Type B pancreatic cell (in vitro differentiated cells): ENCODE results near the gene THOC7. TPM values are rescaled to one million over a fixed set of nuclear protein-coding genes. Genes with fewer than 3 reads are reported as not detected.

ENCODE experiments used
- DNase-seq: peaks from one replicate; pipeline ENCODE4 v3.0.0; 2021; ENCODE audit warnings: mixed read lengths; ENCODE audit not compliant: unreplicated experiment; ENCODE audit errors: extremely low spot score
- H3K27ac Mint-ChIP-seq: 2 replicates; pipeline ENCODE4 v1.8.0; 2021; ENCODE audit warnings: mild to moderate bottlenecking, mixed read lengths
- H3K27me3 Mint-ChIP-seq: 2 replicates; pipeline ENCODE4 v1.8.0; 2021; ENCODE audit warnings: mixed read lengths
- H3K36me3 Mint-ChIP-seq: 2 replicates; pipeline ENCODE4 v1.8.0; 2021; ENCODE audit warnings: mixed read lengths
- H3K4me1 Mint-ChIP-seq: one replicate; pipeline ENCODE4 v1.8.0; 2021; ENCODE audit warnings: mixed read lengths; ENCODE audit not compliant: unreplicated experiment
- H3K4me3 Mint-ChIP-seq: 2 replicates; pipeline ENCODE4 v1.8.0; 2021; ENCODE audit warnings: mild to moderate bottlenecking, mixed read lengths
- H3K9me3 Mint-ChIP-seq: 2 replicates; pipeline ENCODE4 v1.8.0; 2021; ENCODE audit warnings: mixed read lengths
- total RNA-seq: library from RNA; stranded (reverse); gene quantifications from 2 replicates; pipeline ENCODE4 v1.2.1, GENCODE V29; 2021; ENCODE audit warnings: low replicate concordance
- TF ChIP-seq, protein P1 (sequence below): fragments of 200-600 bp; sonication (generic); conservative IDR thresholded peaks from 2 replicates; pipeline ENCODE4 v1.5.0; 2021; ENCODE audit warnings: antibody characterized with exemption, mild to moderate bottlenecking

Gene THOC7
- total RNA-seq, 1 donor from 2014 or later = 53.0 TPM

DNA sequence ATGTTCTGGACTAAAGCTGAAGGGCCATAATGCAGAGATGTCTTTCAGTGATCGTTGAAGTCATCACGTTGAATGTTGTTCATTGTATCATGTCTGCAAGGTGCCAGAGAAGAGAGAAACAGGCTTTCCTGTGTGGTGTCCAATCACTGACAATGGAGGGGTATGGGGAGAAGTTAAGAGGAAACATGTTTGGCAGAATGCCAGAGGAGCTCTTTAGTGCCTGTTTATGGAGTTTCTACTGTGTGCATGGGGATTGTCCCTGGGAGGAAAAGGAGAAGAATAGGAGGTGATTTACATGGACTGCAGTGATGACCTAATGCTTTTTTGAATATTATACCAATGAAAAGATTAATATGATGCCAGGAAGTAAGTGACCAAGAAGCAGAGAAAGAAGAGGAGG is 36.9 kb upstream of the THOC7 start:
- Mint-ChIP-seq H3K9me3 (no peaks in the 10 kb centered on the region), H3K27me3 (no peaks in the 10 kb centered on the region), H3K36me3 (peaks cover 22% of the 10 kb centered on the region), H3K4me1 (peaks cover 8% of the 10 kb centered on the region), H3K4me3 (no peak overlapping the region), H3K27ac (no peak overlapping the region)
- no peak for DNase-seq
- TF ChIP-seq, protein P1, sequence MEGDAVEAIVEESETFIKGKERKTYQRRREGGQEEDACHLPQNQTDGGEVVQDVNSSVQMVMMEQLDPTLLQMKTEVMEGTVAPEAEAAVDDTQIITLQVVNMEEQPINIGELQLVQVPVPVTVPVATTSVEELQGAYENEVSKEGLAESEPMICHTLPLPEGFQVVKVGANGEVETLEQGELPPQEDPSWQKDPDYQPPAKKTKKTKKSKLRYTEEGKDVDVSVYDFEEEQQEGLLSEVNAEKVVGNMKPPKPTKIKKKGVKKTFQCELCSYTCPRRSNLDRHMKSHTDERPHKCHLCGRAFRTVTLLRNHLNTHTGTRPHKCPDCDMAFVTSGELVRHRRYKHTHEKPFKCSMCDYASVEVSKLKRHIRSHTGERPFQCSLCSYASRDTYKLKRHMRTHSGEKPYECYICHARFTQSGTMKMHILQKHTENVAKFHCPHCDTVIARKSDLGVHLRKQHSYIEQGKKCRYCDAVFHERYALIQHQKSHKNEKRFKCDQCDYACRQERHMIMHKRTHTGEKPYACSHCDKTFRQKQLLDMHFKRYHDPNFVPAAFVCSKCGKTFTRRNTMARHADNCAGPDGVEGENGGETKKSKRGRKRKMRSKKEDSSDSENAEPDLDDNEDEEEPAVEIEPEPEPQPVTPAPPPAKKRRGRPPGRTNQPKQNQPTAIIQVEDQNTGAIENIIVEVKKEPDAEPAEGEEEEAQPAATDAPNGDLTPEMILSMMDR = no peak

DNA sequence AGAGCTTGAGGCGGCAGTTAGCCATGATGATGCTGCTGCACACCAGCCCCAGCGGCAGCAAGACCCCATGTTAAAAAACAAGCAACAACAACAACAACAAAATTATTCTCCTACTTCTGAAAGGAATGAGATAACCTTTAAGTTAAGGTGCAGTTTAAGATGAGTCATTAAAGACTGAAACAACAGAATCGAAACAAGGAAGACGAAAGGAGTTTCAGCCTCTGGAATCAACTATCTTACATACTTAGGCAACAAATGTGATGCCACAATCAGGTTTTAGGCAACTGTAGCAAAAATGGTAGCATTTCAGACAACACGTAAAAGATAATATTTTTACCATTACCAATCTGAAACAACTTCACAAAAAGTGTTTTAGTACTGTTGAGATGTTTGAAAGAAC is 36.4 kb upstream of the THOC7 start:
- Mint-ChIP-seq H3K27ac (no peak overlapping the region), H3K4me3 (no peak overlapping the region), H3K27me3 (no peaks in the 10 kb centered on the region), H3K36me3 (peaks cover 22% of the 10 kb centered on the region), H3K4me1 (peaks cover 10% of the 10 kb centered on the region), H3K9me3 (no peaks in the 10 kb centered on the region)
- TF ChIP-seq, protein P1 = no peak
- DNase-seq = no peak

DNA sequence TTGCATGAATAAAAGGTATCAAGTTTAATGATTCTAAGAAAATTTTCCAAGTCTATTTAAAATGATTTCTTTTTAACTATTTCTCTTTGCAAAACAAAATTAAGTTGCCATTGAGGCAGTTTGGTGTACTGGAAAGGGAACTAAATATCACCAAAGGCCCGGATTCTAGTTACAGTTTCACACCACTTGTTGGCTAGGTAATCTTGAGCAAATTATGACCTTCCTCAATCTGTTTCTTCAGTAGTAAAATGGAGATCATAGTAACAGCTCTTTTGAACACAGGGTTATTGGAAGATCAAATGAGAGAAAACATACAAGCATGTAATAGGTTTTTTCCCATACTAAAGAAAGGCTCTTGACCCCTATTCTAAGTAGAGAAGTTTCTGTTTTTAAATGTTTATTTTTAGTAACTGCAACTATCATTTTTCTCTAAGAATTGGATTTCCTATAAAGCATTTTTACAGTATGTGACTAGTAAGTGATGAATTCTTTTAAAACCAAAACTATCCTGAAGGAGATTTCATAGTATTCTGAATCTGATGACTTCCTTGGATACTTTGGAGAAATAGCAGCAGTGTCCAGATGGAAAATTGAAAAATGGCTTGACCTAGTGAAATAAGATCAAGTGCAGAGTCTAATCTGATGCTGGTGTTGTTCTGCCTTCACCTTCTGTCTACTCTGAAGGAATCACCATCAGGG is 32.9 kb upstream of the THOC7 start:
- Mint-ChIP-seq H3K4me1 (peaks cover 14% of the 10 kb centered on the region), H3K4me3 (no peak overlapping the region), H3K9me3 (no peaks in the 10 kb centered on the region), H3K27me3 (no peaks in the 10 kb centered on the region), H3K27ac (no peak overlapping the region), H3K36me3 (peaks cover 21% of the 10 kb centered on the region)
- TF ChIP-seq, protein P1 = no peak
- no peak for DNase-seq

DNA sequence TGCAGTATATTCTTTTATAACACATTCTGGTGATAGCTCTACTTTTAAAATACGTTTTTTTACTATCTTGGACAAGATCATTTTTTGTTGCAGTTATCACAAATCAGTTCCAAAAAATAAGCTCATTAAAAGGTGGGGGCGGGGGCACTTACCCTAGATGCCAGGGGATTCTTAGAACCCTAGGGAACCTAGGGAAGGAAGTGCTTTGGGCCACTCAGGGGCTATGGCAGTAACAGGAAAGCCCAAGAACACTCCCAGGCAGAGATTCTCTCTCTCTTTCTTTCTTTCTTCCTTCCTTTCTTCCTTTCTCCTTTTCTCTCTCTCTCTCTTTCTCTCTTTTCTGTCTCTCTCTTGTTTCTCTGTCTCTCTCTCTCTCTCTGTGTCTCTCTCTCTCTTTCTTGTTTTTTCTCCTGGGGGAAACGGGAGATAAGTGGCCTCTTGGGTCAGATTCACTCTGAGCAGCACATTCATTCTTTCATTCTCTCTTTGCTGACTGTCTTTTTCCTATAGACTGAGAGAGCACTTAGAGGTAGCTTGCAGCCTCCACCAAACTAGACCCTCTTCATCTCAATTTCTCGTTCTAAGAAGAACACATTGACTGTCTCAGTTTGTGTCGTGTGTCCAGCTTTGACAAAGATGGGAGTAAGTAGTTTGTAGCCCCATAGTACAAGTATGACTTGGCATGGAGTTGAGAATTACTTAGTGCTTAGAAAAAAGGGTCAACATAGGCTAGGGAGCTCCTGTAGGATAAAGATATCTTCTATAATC is 32.0 kb upstream of the THOC7 start:
- no peak overlapping the region for H3K4me3 Mint-ChIP-seq
- H3K27ac Mint-ChIP-seq = no peak overlapping the region
- TF ChIP-seq, protein P1 = no peak
- peaks cover 17% of the 10 kb centered on the region for H3K36me3 Mint-ChIP-seq
- no peaks in the 10 kb centered on the region for H3K27me3 Mint-ChIP-seq
- peaks cover 13% of the 10 kb centered on the region for H3K4me1 Mint-ChIP-seq
- no peaks in the 10 kb centered on the region for H3K9me3 Mint-ChIP-seq
- no peak for DNase-seq

DNA sequence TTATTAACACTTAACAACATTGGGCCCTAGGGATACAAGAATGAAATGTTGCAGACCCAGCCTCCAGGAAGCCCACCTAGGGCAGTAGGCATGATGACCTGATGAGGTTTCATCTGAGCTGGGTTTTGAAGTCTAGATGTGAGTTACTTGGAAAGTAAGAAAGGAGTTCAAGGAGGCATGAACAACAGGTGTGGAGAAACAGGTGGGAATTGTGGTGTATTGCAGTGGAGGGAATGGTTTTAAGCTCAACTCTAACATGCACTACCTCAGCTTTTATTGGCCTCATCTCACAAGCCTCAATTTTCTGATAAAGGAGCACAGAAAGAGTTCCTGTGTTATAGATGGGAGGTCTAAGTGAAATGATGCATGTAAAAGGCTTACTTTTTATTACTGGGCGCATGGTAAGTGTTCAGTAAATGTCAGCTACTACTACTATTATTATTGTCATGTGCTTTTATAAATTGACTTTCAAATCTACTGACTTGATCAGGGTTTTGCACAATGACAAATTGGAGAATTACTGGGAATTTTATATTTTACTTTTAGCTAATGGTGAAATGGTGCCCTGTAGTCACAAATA is 29.3 kb upstream of the THOC7 start:
- H3K9me3 Mint-ChIP-seq = no peaks in the 10 kb centered on the region
- H3K27ac Mint-ChIP-seq = no peak overlapping the region
- no peak overlapping the region for H3K4me3 Mint-ChIP-seq
- H3K36me3 Mint-ChIP-seq = peaks cover 5% of the 10 kb centered on the region
- TF ChIP-seq, protein P1 = no peak
- peaks cover 10% of the 10 kb centered on the region for H3K4me1 Mint-ChIP-seq
- no peak for DNase-seq
- no peaks in the 10 kb centered on the region for H3K27me3 Mint-ChIP-seq
